Measurements from ENCODE around the gene CNTN1. TPM values are rescaled to one million over a fixed set of nuclear protein-coding genes. Genes with fewer than 3 reads are reported as not detected.

The CNTN1 gene
- total and polyA plus RNA-seq, 2 of the 13 experiments (the other 11 are each of a cell fraction or from before 2014, with no cell fraction given) = 0.01 to 0.07 TPM

- TF ChIP-seq ARNT2 (CRISPR knock-in tag; IDR thresholded peaks at IDR 0.05; ENCODE audit: low read depth) (no peak), SMAD1 (CRISPR knock-in tag; IDR thresholded peaks at IDR 0.05; ENCODE audit: borderline replicate concordance, low read depth) (no peak), ZEB1 (IDR thresholded peaks at IDR 0.05; ENCODE audit: insufficient replicate concordance, low read depth) (no peak), GPN1 (CRISPR knock-in tag; IDR thresholded peaks at IDR 0.05; ENCODE audit: borderline replicate concordance) (no peak)
- TF ChIP-seq, protein P1, sequence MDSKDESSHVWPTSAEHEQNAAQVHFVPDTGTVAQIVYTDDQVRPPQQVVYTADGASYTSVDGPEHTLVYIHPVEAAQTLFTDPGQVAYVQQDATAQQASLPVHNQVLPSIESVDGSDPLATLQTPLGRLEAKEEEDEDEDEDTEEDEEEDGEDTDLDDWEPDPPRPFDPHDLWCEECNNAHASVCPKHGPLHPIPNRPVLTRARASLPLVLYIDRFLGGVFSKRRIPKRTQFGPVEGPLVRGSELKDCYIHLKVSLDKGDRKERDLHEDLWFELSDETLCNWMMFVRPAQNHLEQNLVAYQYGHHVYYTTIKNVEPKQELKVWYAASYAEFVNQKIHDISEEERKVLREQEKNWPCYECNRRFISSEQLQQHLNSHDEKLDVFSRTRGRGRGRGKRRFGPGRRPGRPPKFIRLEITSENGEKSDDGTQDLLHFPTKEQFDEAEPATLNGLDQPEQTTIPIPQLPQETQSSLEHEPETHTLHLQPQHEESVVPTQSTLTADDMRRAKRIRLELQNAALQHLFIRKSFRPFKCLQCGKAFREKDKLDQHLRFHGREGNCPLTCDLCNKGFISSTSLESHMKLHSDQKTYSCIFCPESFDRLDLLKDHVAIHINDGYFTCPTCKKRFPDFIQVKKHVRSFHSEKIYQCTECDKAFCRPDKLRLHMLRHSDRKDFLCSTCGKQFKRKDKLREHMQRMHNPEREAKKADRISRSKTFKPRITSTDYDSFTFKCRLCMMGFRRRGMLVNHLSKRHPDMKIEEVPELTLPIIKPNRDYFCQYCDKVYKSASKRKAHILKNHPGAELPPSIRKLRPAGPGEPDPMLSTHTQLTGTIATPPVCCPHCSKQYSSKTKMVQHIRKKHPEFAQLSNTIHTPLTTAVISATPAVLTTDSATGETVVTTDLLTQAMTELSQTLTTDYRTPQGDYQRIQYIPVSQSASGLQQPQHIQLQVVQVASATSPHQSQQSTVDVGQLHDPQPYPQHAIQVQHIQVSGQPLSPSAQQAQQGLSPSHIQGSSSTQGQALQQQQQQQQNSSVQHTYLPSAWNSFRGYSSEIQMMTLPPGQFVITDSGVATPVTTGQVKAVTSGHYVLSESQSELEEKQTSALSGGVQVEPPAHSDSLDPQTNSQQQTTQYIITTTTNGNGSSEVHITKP (CRISPR knock-in tag; IDR thresholded peaks at IDR 0.05; ENCODE audit: low read depth) = no peak
These were observed 210.8 kb downstream of the CNTN1 start (continued) for GRCh38 chr12:40903040-40903439.

DNA sequence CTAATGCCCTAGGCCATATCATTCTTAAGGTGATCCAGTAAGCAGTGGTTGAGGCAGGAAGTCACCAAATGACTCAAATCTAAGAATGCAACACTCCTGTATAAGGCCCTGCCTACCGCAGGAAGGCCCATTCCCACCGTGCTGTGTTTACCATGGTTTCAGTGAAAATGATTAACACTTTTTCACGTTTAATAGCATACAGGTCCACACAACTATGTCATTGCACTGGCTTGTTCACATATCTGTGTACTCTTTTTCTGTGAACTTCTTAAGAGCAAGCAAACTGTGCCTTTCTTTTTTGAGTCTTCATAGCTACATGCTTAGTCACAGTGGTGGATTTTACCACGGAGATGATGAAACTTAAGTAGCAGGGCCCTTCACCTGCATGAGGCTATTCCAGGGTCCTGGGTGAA is 214.9 kb downstream of the CNTN1 start:
- no peak overlapping the region for H3K27ac ChIP-seq (ENCODE audit: extremely low read length, insufficient read depth, low read length)
- CTCF ChIA-PET (ENCODE audit: low intra/inter-chr PET ratio, low total read pairs) = no interaction called here
- no peak overlapping the region for H2AFZ ChIP-seq (ENCODE audit: low read length)
- no peak for TF ChIP-seq PLRG1 (conservative IDR thresholded peaks at IDR 0.05)
- no peak for TF ChIP-seq ADNP (CRISPR knock-in tag; IDR thresholded peaks at IDR 0.05)
- no peak for TF ChIP-seq ZNF550 (CRISPR knock-in tag; IDR thresholded peaks at IDR 0.05; ENCODE audit: borderline replicate concordance)
- TF ChIP-seq ZNF746 (CRISPR knock-in tag; IDR thresholded peaks at IDR 0.05) = no peak
- TF ChIP-seq SETDB1 (CRISPR knock-in tag; IDR thresholded peaks at IDR 0.05; ENCODE audit: borderline replicate concordance) = no peak
- H3K9ac ChIP-seq (ENCODE audit: insufficient read depth, low read depth, low read length) = no peak overlapping the region
- H3K4me2 ChIP-seq (ENCODE audit: low read depth, low read length) = no peak overlapping the region
- intact Hi-C loops (cut with micrococcal nuclease; ENCODE audit: unreplicated experiment) = no loop called here
- H3K9me3 ChIP-seq (ENCODE audit: low read length) = no peaks in the 10 kb centered on the region
- BruUV-seq (replicated peaks) = no TSS peak
- no peaks in the 10 kb centered on the region for H4K20me1 ChIP-seq (ENCODE audit: insufficient read depth, low read length)
- in situ Hi-C loops (cut with HindIII; ENCODE audit: extremely low pct_ligation_motif_present, low pct_unique_long_range_greater_than_20kb) = no loop called here
- WGBS (ENCODE audit: low lambda C conversion rate) = 0% methylated on average over 4 of the region's 4 CpGs
- H3K4me1 ChIP-seq (ENCODE audit: insufficient read depth, low read length) = no peaks in the 10 kb centered on the region
- no peak overlapping the region for H3K4me3 ChIP-seq (replicated peaks in 1 of 3; ENCODE audit: insufficient read depth in 1 of 3, low read depth in 2 of 3, low read length in 3 of 3)
- ATAC-seq (no peak), FAIRE-seq (no peak), DNase-seq (ENCODE audit: low spot score) (no peak)
- POLR2A ChIA-PET = no interaction called here
- no peaks in the 10 kb centered on the region for H3K36me3 ChIP-seq (replicated peaks in 1 of 2; ENCODE audit: control insufficient read depth in 1 of 2, insufficient read depth in 2 of 2, low read length in 2 of 2)
- no peaks in the 10 kb centered on the region for H3K79me2 ChIP-seq (ENCODE audit: insufficient read depth, low read length)
- no peaks in the 10 kb centered on the region; a peak in 1 of 5 replicates for H3K27me3 ChIP-seq (ENCODE audit: control insufficient read depth in 1 of 2, insufficient read depth in 2 of 2, low read length in 2 of 2)

Data from HepG2 (cell line).